Ishikawa (cell line): ENCODE results near the gene RAB12.

Experiments used
- EGR1 ChIP-seq: IDR thresholded peaks from 2 replicates; pipeline ENCODE4 v1.6.1; 2012
- YY1 ChIP-seq: IDR thresholded peaks from 2 replicates; pipeline ENCODE4 v1.6.1; 2012; ENCODE audit warnings: low read depth
- TF ChIP-seq, protein P1 (sequence below): IDR thresholded peaks from 2 replicates; pipeline ENCODE4 v1.6.1; 2012

DNA sequence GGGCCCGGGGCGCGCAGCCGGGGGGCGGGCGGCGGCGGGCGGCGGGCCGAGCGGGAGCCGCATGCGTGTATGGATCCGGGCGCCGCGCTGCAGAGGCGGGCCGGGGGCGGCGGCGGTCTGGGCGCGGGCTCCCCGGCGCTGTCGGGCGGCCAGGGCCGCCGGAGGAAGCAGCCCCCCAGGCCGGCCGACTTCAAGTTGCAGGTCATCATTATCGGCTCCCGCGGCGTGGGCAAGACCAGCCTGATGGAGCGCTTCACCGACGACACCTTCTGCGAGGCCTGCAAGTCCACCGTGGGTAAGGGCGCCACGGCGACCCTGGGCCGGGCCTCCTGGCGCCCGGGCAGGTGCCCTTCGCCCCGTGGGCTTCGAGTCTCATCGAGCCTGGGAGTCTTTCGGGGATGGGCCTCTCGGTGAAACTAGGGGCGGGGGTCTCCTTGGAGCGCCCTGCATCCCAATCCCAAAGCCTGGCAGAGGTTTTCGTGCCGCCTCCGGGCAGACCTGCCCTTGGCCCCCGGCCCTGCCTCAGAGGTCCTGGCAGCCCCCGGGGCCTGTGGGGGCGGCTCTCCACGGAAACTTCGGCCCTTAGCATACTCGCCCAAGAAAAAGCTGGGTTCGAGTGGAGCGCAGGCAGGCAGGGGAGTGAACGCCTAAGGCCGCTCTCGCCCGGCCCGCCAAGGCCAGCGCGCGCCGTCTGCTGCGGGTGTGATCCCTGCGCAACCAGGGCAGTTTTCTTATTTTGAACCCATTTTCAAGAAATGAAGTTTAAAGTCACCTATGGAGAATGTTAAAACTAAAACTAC lies 622 bp downstream of the RAB12 start:
- TF ChIP-seq YY1 (no peak), EGR1 (no peak)
- TF ChIP-seq, protein P1, sequence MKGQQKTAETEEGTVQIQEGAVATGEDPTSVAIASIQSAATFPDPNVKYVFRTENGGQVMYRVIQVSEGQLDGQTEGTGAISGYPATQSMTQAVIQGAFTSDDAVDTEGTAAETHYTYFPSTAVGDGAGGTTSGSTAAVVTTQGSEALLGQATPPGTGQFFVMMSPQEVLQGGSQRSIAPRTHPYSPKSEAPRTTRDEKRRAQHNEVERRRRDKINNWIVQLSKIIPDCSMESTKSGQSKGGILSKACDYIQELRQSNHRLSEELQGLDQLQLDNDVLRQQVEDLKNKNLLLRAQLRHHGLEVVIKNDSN: no peak
